Activated CD4-positive, alpha-beta T cell treated with anti-CD3 and anti-CD28 coated beads, Interleukin-2, Interleukin-6, amounts not matched to agents 100 ng/mL and 50 ng/mL, durations not matched to agents 16 hours and 8 hours (primary cell): ENCODE measurements around the gene TCP10L.
"Not testable (repeated sequence)": the region's sequence is repeated elsewhere in the genome, so short reads cannot be mapped to it uniquely, and the experiment has no call there.

Experiments
- DNase-seq: peaks from one replicate; pipeline ENCODE4 v3.0.0-alpha.2; 2020

TCP10L gene

GRCh38 chr21:32585970-32586369 is 647 bp upstream of the TCP10L start:
- DNase-seq: no peak

GRCh38 chr21:32584472-32584871 is 851 bp downstream of the TCP10L start:
- no peak for DNase-seq

- no peak for DNase-seq
Observed at GRCh38 chr21:32581732-32582131, 3.6 kb downstream of the TCP10L start.

- DNase-seq: no peak
Observed at GRCh38 chr21:32580949-32581348, 4.4 kb downstream of the TCP10L start.

GRCh38 chr21:32578107-32578691 is 7.1 kb downstream of the TCP10L start:
- DNase-seq: peak; percentile 42

- DNase-seq: no peak
Observed at GRCh38 chr21:32576011-32576410, 9.3 kb downstream of the TCP10L start.

- no peak for DNase-seq
Observed at GRCh38 chr21:32574946-32575925, 10.1 kb downstream of the TCP10L start.

- no peak for DNase-seq
Observed at GRCh38 chr21:32572574-32573420, 12.5 kb downstream of the TCP10L start.

GRCh38 chr21:32570456-32570855 is 14.9 kb downstream of the TCP10L start:
- peak; percentile 42 for DNase-seq

- DNase-seq: peak; percentile 85
Observed at GRCh38 chr21:32569261-32570230, 15.8 kb downstream of the TCP10L start.

- no peak for DNase-seq
Observed at GRCh38 chr21:32567626-32568025, 17.7 kb downstream of the TCP10L start.

GRCh38 chr21:32566741-32567389 is 18.5 kb downstream of the TCP10L start:
- no peak for DNase-seq

- no peak for DNase-seq
Observed at GRCh38 chr21:32565856-32566465, 19.4 kb downstream of the TCP10L start.

GRCh38 chr21:32562915-32563314 is 22.4 kb downstream of the TCP10L start:
- no peak for DNase-seq

- no peak for DNase-seq
Observed at GRCh38 chr21:32562426-32562825, 22.9 kb downstream of the TCP10L start.

- not testable (repeated sequence) for DNase-seq
Observed at GRCh38 chr21:32561476-32561875, 23.8 kb downstream of the TCP10L start.

GRCh38 chr21:32560896-32561295 is 24.4 kb downstream of the TCP10L start:
- no peak for DNase-seq

- DNase-seq: no peak
Observed at GRCh38 chr21:32559006-32559610, 26.2 kb downstream of the TCP10L start.

- no peak for DNase-seq
Observed at GRCh38 chr21:32558106-32558505, 27.2 kb downstream of the TCP10L start.

GRCh38 chr21:32554832-32555638 is 30.3 kb downstream of the TCP10L start:
- no peak for DNase-seq
